ENCODE results near the gene SH2D1B.

SH2D1B gene

DNA sequence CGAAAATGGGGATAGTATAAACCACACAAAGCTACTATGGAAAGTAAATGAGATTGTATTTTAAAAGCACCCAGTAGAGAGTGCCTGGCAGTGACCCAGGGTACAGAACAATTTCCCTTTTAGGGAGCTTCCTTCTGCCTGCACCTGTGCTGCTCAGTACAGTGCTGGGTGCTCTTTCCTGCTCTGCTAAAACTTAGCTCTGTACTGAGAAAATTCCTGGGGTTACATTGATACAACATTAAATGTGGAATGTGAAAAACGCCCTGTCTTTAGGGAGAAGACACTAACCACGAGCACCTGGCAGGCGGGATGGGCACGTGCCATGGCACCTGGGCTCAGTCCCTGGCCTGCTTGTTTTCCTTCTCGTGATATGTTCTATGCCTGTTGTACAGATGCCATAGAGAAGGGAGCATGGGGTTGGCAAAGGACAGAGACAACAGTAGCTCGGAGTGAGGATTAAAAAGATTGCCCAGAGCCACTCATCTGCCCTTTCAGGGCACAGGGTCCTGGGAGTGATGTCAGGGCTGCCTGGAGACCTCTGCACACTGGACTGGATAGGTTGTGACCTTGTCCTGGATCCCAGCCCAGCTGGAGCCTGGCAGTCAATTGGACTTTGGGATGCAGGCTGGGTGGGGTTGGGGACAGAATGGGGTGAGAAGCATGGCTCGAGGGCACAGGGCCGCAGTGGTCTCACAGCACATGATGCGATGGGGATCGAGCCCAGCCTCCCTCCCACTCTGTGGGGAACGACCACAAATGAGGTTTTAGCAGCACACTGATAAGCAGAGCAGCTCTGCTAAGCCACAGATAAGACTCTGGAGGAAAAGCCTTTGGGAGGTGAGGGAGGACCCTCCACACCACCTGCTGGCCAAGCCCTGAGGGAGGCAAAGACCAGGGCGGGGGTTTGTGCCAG, 39.5 kb downstream of the SH2D1B start:
- no peak overlapping the region for H3K4me3 ChIP-seq (ENCODE audit: low read length in 2 of 2)
- no peaks in the 10 kb centered on the region for H3K27me3 ChIP-seq (ENCODE audit: control insufficient read depth in 2 of 2, insufficient read depth in 2 of 2, low read length in 2 of 2)
- no peaks in the 10 kb centered on the region for H3K9me3 ChIP-seq (ENCODE audit: control insufficient read depth in 2 of 2, low read length in 2 of 2)
- H3K27ac ChIP-seq (ENCODE audit: low read depth in 2 of 2, low read length in 2 of 2): peak overlapping the region; percentile 59 to 64
- H3K4me1 ChIP-seq (ENCODE audit: control insufficient read depth in 2 of 2, insufficient read depth in 2 of 2, low read length in 2 of 2): peaks cover 50 to 54% of the 10 kb centered on the region in 2 donors
- no peaks in the 10 kb centered on the region for H3K36me3 ChIP-seq (ENCODE audit: control insufficient read depth in 2 of 2, insufficient read depth in 2 of 2, low read length in 2 of 2)
- no peak overlapping the region for H3K9ac ChIP-seq (ENCODE audit: low read depth in 1 of 2, low read length in 2 of 2)

DNA sequence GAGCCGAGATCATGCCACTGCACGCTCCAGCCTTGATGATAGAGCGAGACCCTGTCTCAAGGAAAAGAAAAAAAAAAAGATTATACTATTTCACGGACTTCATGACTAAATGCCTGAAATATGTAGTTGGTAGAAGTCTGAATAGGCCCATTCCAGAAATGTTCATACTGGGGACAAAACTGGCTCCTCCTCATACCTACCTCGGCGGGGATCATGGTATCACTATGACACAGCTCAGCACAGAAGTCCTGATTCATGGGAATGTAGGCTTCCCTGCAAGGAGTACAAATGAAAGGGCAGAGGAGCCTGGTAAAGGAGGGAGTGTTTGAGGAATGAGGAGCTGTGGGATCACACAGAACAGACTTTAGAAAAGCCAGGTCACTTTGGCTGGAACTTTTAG, 40.3 kb downstream of the SH2D1B start:
- H3K27me3 ChIP-seq (ENCODE audit: control insufficient read depth in 2 of 2, insufficient read depth in 2 of 2, low read length in 2 of 2): no peaks in the 10 kb centered on the region
- H3K9me3 ChIP-seq (ENCODE audit: control insufficient read depth in 2 of 2, low read length in 2 of 2): no peaks in the 10 kb centered on the region
- H3K4me3 ChIP-seq (ENCODE audit: low read length in 2 of 2): no peak overlapping the region
- peaks cover 50 to 57% of the 10 kb centered on the region in 2 donors for H3K4me1 ChIP-seq (ENCODE audit: control insufficient read depth in 2 of 2, insufficient read depth in 2 of 2, low read length in 2 of 2)
- no peaks in the 10 kb centered on the region for H3K36me3 ChIP-seq (ENCODE audit: control insufficient read depth in 2 of 2, insufficient read depth in 2 of 2, low read length in 2 of 2)
- no peak overlapping the region for H3K9ac ChIP-seq (ENCODE audit: low read depth in 1 of 2, low read length in 2 of 2)
- H3K27ac ChIP-seq (ENCODE audit: low read depth in 2 of 2, low read length in 2 of 2): peak overlapping the region; percentile 59 to 64

- no peaks in the 10 kb centered on the region for H3K27me3 ChIP-seq (ENCODE audit: control insufficient read depth in 2 of 2, insufficient read depth in 2 of 2, low read length in 2 of 2)
- H3K36me3 ChIP-seq (ENCODE audit: control insufficient read depth in 2 of 2, insufficient read depth in 2 of 2, low read length in 2 of 2): no peaks in the 10 kb centered on the region
- H3K9me3 ChIP-seq (ENCODE audit: control insufficient read depth in 2 of 2, low read length in 2 of 2): no peaks in the 10 kb centered on the region
- peak overlapping the region; percentile 61 to 85 for H3K27ac ChIP-seq (ENCODE audit: low read depth in 2 of 2, low read length in 2 of 2)
- H3K4me1 ChIP-seq (ENCODE audit: control insufficient read depth in 2 of 2, insufficient read depth in 2 of 2, low read length in 2 of 2): peaks cover 50 to 57% of the 10 kb centered on the region in 2 donors
- H3K4me3 ChIP-seq (ENCODE audit: low read length in 2 of 2): no peak overlapping the region
- no peak overlapping the region for H3K9ac ChIP-seq (ENCODE audit: low read depth in 1 of 2, low read length in 2 of 2)
Observed at GRCh38 chr1:162370721-162371120, 41.2 kb downstream of the SH2D1B start.

GRCh38 chr1:162370161-162370560, 41.8 kb downstream of the SH2D1B start:
- Histone ChIP-seq H3K4me1 (ENCODE audit: control insufficient read depth in 2 of 2, insufficient read depth in 2 of 2, low read length in 2 of 2) (peaks cover 50 to 57% of the 10 kb centered on the region in 2 donors), H3K9ac (ENCODE audit: low read depth in 1 of 2, low read length in 2 of 2) (no peak overlapping the region), H3K36me3 (ENCODE audit: control insufficient read depth in 2 of 2, insufficient read depth in 2 of 2, low read length in 2 of 2) (no peaks in the 10 kb centered on the region), H3K27me3 (ENCODE audit: control insufficient read depth in 2 of 2, insufficient read depth in 2 of 2, low read length in 2 of 2) (no peaks in the 10 kb centered on the region), H3K4me3 (ENCODE audit: low read length in 2 of 2) (peak overlapping the region in 1 of 2 donors; percentile 6), H3K27ac (ENCODE audit: low read depth in 2 of 2, low read length in 2 of 2) (peak overlapping the region; percentile 61 to 85), H3K9me3 (ENCODE audit: control insufficient read depth in 2 of 2, low read length in 2 of 2) (no peaks in the 10 kb centered on the region)

DNA sequence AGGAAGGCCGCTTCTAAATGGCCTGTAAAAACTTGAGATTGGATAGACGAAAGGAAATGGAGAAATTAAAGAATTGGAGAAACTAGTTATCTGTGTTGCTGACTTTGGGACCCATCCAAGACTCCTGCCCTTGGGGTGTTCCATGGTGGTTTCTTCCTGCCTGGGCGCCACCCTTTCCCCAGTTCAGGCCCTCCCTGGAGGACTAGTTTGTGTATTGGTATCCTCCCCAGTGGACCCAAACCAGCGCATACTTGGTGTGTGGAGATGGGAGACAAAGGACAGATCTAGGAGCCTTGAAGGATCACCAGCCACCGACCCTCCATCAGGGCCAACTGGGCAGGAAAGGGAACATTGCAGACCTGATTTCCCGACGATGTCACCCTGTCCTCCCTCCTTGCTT, 42.4 kb downstream of the SH2D1B start:
- peak overlapping the region in 1 of 2 donors; percentile 6 for H3K4me3 ChIP-seq (ENCODE audit: low read length in 2 of 2)
- H3K9ac ChIP-seq (ENCODE audit: low read depth in 1 of 2, low read length in 2 of 2): no peak overlapping the region
- peak overlapping the region; percentile 61 to 85 for H3K27ac ChIP-seq (ENCODE audit: low read depth in 2 of 2, low read length in 2 of 2)
- no peaks in the 10 kb centered on the region for H3K27me3 ChIP-seq (ENCODE audit: control insufficient read depth in 2 of 2, insufficient read depth in 2 of 2, low read length in 2 of 2)
- no peaks in the 10 kb centered on the region for H3K36me3 ChIP-seq (ENCODE audit: control insufficient read depth in 2 of 2, insufficient read depth in 2 of 2, low read length in 2 of 2)
- H3K9me3 ChIP-seq (ENCODE audit: control insufficient read depth in 2 of 2, low read length in 2 of 2): no peaks in the 10 kb centered on the region
- H3K4me1 ChIP-seq (ENCODE audit: control insufficient read depth in 2 of 2, insufficient read depth in 2 of 2, low read length in 2 of 2): peaks cover 50 to 57% of the 10 kb centered on the region in 2 donors

- H3K27ac ChIP-seq (ENCODE audit: low read depth in 2 of 2, low read length in 2 of 2): peak overlapping the region; percentile 67 to 85
- H3K4me3 ChIP-seq (ENCODE audit: low read length in 2 of 2): peak overlapping the region in 1 of 2 donors; percentile 16
- peak overlapping the region in 1 of 2 donors; percentile 17 for H3K9ac ChIP-seq (ENCODE audit: low read depth in 1 of 2, low read length in 2 of 2)
- no peaks in the 10 kb centered on the region for H3K36me3 ChIP-seq (ENCODE audit: control insufficient read depth in 2 of 2, insufficient read depth in 2 of 2, low read length in 2 of 2)
- H3K27me3 ChIP-seq (ENCODE audit: control insufficient read depth in 2 of 2, insufficient read depth in 2 of 2, low read length in 2 of 2): no peaks in the 10 kb centered on the region
- H3K4me1 ChIP-seq (ENCODE audit: control insufficient read depth in 2 of 2, insufficient read depth in 2 of 2, low read length in 2 of 2): peaks cover 50 to 56% of the 10 kb centered on the region in 2 donors
- H3K9me3 ChIP-seq (ENCODE audit: control insufficient read depth in 2 of 2, low read length in 2 of 2): no peaks in the 10 kb centered on the region
Observed at GRCh38 chr1:162368451-162368850, 43.5 kb downstream of the SH2D1B start.

DNA sequence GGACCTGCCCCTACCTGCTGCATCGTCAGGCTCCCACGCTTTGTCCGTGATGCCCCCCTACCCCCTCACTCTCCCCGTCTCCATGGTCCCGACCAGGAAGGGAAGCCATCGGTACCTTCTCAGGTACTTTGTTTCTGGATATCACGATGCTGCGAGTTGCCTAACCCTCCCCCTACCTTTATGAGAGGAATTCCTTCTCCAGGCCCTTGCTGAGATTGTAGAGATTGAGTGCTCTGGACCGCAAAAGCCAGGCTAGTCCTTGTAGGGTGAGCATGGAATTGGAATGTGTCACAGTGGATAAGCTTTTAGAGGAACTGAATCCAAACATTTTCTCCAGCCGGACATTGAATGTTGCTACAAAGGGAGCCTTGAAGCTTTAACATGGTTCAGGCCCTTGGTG, 44.2 kb downstream of the SH2D1B start:
- peak overlapping the region; percentile 67 to 85 for H3K27ac ChIP-seq (ENCODE audit: low read depth in 2 of 2, low read length in 2 of 2)
- H3K9me3 ChIP-seq (ENCODE audit: control insufficient read depth in 2 of 2, low read length in 2 of 2): no peaks in the 10 kb centered on the region
- H3K27me3 ChIP-seq (ENCODE audit: control insufficient read depth in 2 of 2, insufficient read depth in 2 of 2, low read length in 2 of 2): no peaks in the 10 kb centered on the region
- peak overlapping the region in 1 of 2 donors; percentile 17 for H3K9ac ChIP-seq (ENCODE audit: low read depth in 1 of 2, low read length in 2 of 2)
- no peaks in the 10 kb centered on the region for H3K36me3 ChIP-seq (ENCODE audit: control insufficient read depth in 2 of 2, insufficient read depth in 2 of 2, low read length in 2 of 2)
- H3K4me1 ChIP-seq (ENCODE audit: control insufficient read depth in 2 of 2, insufficient read depth in 2 of 2, low read length in 2 of 2): peaks cover 49% of the 10 kb centered on the region in 2 donors
- no peak overlapping the region for H3K4me3 ChIP-seq (ENCODE audit: low read length in 2 of 2)

- Histone ChIP-seq H3K27ac (ENCODE audit: low read depth in 2 of 2, low read length in 2 of 2) (peak overlapping the region in 1 of 2 donors; percentile 85), H3K9ac (ENCODE audit: low read depth in 1 of 2, low read length in 2 of 2) (no peak overlapping the region)
Observed at GRCh38 chr1:162367073-162367472, 44.9 kb downstream of the SH2D1B start.

DNA sequence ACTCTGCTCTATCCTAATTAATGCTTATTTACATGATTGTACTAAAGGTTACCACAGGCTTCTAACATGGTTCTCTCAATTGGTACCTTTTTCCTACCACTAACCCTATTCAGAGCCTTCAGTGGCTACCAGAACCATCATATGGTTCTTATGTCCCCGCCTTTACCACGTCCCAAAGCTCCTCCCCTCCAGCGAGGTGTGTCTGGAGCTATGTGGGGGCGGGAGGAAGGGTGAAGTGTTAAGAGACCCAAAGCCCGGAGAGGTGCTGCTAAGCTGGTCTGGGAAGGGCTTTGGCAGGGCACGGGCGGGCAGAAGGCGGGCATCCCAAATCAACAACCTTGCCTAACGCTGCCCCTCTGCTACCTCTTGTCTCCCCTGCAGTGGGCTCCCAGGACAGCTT, 45.3 kb downstream of the SH2D1B start:
- peaks cover 38% of the 10 kb centered on the region in 2 donors for H3K4me1 ChIP-seq (ENCODE audit: control insufficient read depth in 2 of 2, insufficient read depth in 2 of 2, low read length in 2 of 2)
- H3K4me3 ChIP-seq (ENCODE audit: low read length in 2 of 2): peak overlapping the region in 1 of 2 donors; percentile 12
- H3K36me3 ChIP-seq (ENCODE audit: control insufficient read depth in 2 of 2, insufficient read depth in 2 of 2, low read length in 2 of 2): no peaks in the 10 kb centered on the region
- no peak overlapping the region for H3K27ac ChIP-seq (ENCODE audit: low read depth in 2 of 2, low read length in 2 of 2)
- no peaks in the 10 kb centered on the region for H3K27me3 ChIP-seq (ENCODE audit: control insufficient read depth in 2 of 2, insufficient read depth in 2 of 2, low read length in 2 of 2)
- H3K9me3 ChIP-seq (ENCODE audit: control insufficient read depth in 2 of 2, low read length in 2 of 2): no peaks in the 10 kb centered on the region
- H3K9ac ChIP-seq (ENCODE audit: low read depth in 1 of 2, low read length in 2 of 2): no peak overlapping the region

More at GRCh38 chr1:162367073-162367472, 44.9 kb downstream of the SH2D1B start:
- H3K4me3 ChIP-seq (ENCODE audit: low read length in 2 of 2): peak overlapping the region in 1 of 2 donors; percentile 12
- H3K27me3 ChIP-seq (ENCODE audit: control insufficient read depth in 2 of 2, insufficient read depth in 2 of 2, low read length in 2 of 2): no peaks in the 10 kb centered on the region
- peaks cover 42% of the 10 kb centered on the region in 2 donors for H3K4me1 ChIP-seq (ENCODE audit: control insufficient read depth in 2 of 2, insufficient read depth in 2 of 2, low read length in 2 of 2)
- no peaks in the 10 kb centered on the region for H3K36me3 ChIP-seq (ENCODE audit: control insufficient read depth in 2 of 2, insufficient read depth in 2 of 2, low read length in 2 of 2)
- H3K9me3 ChIP-seq (ENCODE audit: control insufficient read depth in 2 of 2, low read length in 2 of 2): no peaks in the 10 kb centered on the region

DNA sequence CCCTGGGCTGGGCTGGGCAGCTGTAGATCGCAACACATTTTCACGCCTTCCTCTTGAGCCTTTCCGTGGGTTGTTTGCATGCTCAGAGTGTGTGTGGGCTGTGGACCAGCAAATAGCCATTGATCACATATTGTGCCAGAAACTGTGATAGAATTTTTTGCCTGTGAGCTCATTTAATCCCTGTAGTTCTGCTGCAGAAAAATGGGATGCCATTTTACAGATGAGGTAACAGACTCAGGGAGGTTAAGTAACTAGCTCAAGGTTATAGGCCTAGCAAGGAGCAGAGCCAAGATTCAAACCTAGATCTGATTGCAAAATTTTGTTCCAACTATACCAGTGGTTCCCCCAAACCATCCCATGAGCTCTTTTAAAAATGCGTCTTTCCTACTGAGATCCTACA, 45.8 kb downstream of the SH2D1B start:
- no peak overlapping the region for H3K4me3 ChIP-seq (ENCODE audit: low read length in 2 of 2)
- no peak overlapping the region for H3K9ac ChIP-seq (ENCODE audit: low read depth in 1 of 2, low read length in 2 of 2)
- H3K27ac ChIP-seq (ENCODE audit: low read depth in 2 of 2, low read length in 2 of 2): no peak overlapping the region
- H3K27me3 ChIP-seq (ENCODE audit: control insufficient read depth in 2 of 2, insufficient read depth in 2 of 2, low read length in 2 of 2): no peaks in the 10 kb centered on the region
- H3K4me1 ChIP-seq (ENCODE audit: control insufficient read depth in 2 of 2, insufficient read depth in 2 of 2, low read length in 2 of 2): peaks cover 34 to 35% of the 10 kb centered on the region in 2 donors
- no peaks in the 10 kb centered on the region for H3K9me3 ChIP-seq (ENCODE audit: control insufficient read depth in 2 of 2, low read length in 2 of 2)
- H3K36me3 ChIP-seq (ENCODE audit: control insufficient read depth in 2 of 2, insufficient read depth in 2 of 2, low read length in 2 of 2): no peaks in the 10 kb centered on the region
